HG02678 (cell line): ENCODE results near the gene TVP23A.

Experiments used
- ATAC-seq: cut with Tn5 transposase; IDR thresholded peaks from one replicate; pipeline ENCODE4 v1.9.1; 2021; ENCODE audit warnings: mild to moderate bottlenecking, moderate library complexity; ENCODE audit not compliant: unreplicated experiment

TVP23A gene

GRCh38 chr16:10817963-10818941 is at the start of gene TVP23A:
Gene TVP23A, minus strand, starts transcription at chr16:10818794. Its CDS starts 301 bp downstream, at chr16:10818493.
- no peak for ATAC-seq

- no peak for ATAC-seq
Observed at GRCh38 chr16:10868104-10868595, 49.6 kb upstream of the TVP23A start.

DNA sequence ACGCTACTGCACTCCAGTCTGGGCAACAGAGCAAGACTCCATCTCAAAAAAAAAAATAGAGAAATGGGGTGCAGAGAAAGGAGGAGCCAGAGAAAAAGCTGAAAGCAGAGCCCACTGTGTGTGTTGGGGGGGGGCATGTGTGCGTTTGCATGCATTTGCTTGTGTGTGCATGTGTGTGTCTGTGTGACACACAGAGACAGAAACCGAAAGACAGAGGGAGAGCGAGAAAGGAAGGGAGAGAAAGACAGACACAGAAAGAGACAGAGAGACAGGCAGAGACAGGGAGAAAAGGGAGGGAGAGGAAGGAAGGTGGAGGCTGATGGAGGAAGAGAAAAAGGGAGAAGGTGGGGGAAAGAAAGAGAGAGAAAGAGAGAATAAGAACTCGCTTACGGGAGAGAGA is 48.6 kb upstream of the TVP23A start:
- ATAC-seq, result no peak

- no peak for ATAC-seq
Observed at GRCh38 chr16:10865991-10866966, 47.7 kb upstream of the TVP23A start.

GRCh38 chr16:10862438-10862837 is 43.8 kb upstream of the TVP23A start:
- ATAC-seq, result no peak

DNA sequence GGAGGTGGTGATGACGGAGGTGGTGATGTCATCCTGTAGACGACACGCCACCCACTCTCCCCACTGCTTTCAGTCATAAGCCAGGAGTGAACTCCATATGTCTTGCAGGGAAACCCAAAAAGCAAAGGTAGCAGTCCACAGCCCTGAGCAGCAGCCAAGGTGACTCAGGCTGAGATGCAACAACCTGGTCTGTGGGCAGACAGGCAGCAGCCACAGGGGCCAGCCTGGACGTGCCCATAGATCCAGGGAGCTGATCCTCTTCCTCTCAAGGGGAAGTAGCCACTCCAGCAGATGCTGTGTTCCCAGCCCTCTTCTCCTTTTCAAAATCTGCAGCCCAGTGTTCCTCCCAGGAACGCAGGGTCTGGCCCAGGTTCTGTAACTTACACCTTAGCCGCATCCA is 41.1 kb upstream of the TVP23A start:
- no peak for ATAC-seq

DNA sequence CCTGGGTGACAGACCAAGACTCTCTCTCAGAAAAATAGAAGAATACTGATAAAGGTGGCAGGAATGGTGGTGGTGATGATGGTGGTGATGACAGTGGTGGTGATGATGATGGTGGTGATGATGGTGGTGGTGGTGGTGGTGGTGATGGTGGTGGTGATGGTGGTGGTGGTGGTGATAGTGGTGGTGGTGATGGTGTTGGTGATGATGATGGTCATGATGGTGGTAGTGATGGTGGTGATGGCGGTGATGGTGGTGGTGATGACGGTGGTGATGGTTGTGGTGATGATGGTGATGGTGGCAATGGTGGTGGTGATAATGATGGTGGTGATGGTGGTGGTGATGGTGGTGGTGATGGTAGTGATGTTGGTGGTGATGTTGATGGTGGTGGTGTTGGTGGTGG is 40.4 kb upstream of the TVP23A start:
- no peak for ATAC-seq

DNA sequence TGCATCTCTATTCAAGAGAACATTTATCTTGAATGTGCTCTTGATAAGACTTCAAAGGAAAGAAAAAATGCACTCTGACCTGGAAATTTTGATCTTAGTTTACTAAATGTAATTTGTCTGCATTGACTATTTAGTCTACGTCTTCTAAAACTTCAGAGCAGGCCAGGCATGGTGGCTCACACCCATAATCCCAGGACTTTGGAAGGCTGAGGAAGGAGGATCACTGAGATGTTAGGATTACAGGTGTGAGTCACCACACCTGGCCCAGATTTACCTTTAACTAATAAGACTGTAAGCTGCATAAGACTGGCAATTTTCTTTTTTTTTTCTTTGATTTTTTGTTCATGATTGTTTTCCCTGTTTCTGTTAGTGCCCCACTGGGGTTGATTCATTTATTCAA is 39.6 kb upstream of the TVP23A start:
- no peak for ATAC-seq

DNA sequence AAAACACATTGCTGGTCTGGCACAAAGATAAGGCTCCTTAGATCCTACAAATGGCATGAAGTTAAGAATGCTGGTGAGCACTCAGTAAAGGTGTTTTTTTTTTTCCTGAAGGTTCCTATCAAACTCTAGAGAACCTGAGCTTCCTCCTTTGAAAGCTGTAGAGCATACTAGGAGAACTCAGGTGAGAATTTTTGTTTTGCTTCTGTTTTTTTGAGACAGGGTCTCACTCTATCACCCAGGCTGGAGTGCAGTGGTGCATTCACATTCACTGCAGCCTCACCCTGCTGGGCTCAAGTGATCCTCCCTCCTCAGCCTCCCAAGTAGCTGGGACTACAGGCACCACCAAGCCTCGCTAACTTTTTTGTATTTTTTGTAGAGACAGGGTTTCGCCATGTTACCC is 37.4 kb upstream of the TVP23A start:
- no peak for ATAC-seq

- no peak for ATAC-seq
Observed at GRCh38 chr16:10852948-10853347, 34.4 kb upstream of the TVP23A start.

DNA sequence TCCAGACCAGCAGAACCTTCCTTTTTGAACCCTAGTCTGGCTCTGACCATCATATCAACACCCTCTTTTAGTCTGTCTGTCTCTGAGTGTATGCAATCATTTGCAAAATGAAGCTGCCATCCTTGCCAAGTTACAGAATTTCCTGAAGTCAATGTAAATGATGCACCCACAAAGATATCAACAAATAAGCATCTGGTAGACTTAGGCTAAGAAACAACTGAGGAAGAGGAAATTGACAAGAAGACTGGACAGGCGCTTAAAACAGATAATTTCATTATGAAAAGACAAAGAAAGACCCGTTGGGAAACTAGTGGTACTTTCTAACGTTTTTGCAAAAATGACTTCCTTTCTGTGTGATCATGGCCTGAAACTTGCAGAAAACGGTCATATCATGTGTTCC is 33.7 kb upstream of the TVP23A start:
- no peak for ATAC-seq

DNA sequence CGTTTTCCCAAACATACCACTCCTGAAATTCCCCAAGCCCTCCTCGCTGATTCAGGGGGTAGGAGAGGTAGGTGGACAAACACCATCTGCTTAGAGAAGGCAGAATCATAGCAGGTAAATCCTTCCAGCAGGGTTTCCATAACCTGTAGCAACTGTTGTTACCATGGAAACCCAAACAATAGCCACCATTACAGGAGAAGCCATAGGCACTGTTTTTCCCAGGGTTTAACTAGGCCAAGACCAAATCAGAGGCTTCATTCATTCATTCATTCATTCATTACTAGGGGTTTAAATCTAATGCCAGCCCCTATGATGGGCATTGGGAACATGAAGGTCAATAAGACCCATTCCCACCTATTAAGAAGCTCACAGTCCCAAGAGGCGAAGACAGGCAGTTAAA is 32.9 kb upstream of the TVP23A start:
- ATAC-seq, result no peak

GRCh38 chr16:10850478-10850850 is 31.9 kb upstream of the TVP23A start:
- no peak for ATAC-seq

DNA sequence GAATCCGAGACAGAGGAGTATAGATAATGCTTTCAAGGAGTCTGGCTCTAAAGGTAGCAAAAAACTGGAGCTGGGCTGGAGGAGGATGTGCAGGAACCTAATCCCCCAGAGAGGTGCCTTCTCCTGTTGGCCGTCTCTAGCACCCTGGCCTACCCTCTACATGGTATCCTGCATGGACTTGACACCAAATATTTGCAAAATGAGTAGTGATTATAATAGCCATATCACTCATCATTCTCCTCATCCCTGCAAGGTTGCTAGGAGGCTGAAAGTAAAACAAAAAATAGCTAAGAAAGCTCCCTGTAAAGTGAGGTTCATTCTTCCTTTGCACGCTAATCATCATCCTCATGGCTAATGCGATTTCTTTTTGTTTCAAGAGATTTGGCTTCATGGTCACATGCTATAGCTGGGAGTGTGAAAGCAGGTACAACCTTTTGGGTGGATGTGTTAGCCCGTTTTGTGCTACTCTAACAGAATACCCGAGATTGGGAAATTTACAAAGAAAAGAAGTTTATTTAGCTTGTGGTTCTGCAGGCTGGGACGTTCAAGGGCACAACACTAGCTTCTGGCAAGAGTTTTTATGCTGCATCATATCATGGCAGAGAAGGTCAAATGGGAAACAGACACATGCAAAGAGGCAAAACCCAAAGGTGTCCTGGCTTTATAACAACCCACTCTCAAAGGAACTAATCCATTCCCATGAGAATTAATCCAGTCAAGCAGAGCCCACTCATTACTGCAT is 31.3 kb upstream of the TVP23A start:
- ATAC-seq, result no peak

DNA sequence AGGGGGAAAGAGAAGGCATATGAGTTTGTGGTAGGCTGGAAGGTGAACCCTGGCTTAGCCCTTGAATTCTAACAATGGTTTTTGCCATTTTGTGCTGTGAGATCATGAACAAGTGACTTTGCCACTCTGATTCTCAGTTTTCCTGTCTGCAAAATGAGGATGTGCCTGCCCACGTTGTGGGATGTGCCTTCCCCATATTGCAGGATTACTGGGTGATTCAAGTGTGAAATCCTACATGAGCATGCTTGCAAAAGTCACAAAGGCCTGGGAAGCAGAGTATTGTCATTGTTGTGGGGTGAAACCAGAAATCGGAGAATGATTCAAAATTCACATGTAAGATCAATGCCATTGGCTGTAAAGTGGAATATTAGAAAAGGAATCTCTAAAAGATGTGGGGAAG is 28.6 kb upstream of the TVP23A start:
- ATAC-seq, result no peak

DNA sequence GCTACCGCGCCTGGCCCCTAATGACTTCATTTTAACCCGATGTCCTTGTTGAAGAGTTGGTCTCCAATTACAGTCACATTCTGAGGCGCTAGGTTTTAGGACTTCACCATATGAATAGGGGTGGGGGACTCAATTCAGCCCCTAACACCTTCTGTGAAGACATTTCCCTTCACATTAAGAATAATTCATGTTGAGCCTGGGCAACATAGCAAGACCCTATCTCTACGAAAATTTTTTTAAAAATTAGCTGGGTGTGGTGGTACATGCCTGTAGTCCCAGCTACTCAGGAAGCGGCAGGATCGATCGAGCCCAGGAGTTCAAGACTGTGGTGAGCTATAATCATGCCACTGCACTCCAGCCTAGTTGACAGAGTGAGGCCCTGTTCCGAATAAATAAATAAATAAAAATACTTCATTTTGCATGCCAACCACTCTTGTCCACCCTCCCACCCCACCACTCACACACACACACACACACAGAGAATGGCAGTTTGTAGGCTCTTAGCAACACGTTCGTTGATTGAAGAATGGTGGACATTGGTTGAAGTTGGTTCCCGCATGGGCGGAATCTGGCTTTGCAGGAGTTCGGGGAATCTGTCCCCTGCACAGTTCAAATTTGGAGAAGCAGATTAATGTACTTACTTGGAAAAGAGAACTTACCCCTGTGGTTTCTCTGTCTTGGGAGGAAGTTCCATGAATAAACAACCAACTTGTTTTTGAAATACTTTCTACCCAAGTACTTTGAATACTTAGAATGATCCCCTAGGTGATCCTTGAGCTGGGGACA is 27.8 kb upstream of the TVP23A start:
- ATAC-seq, result no peak

DNA sequence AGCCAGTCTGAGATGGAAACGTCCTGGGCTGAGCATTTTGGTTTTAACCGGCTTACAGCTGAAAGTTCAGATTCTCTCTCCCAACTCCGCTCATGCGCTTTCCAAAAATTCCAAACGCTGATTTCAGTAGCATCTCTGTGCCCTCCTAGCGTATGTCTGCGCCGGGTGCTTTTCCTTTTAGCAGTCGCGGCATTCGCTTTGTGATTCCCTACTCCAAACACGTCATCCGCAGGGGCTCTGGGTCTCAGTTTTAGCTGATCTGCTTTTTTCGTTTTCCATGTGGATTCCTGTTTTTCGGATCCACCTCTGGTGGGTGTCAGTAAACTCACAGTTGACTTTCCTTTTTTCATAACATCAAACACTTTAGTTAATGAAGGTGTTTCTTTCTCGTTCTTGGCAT is 22.1 kb upstream of the TVP23A start:
- ATAC-seq, result no peak

DNA sequence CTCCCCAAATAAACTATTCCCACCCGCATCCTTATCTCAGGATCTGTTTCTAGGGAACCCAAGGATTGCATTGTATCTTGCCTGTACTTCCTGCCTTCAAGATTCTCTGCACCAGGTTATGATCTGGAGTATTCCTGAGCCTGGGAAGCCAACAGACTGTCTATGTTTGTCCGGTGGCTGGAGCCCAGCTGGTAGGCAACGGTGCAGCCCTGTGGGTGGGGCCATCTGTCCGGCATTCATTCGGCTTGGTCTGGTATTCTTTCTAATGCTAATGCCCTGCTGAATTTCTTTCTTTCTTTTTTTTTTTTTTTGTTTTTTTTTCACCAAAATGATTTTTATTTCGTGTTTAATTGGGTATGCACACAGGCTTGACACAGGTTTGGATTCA is 20.7 kb upstream of the TVP23A start:
- ATAC-seq, result no peak

GRCh38 chr16:10838621-10839278 is 20.2 kb upstream of the TVP23A start:
- ATAC-seq, result no peak
